ENCODE results near the gene KCNN3.

DNA sequence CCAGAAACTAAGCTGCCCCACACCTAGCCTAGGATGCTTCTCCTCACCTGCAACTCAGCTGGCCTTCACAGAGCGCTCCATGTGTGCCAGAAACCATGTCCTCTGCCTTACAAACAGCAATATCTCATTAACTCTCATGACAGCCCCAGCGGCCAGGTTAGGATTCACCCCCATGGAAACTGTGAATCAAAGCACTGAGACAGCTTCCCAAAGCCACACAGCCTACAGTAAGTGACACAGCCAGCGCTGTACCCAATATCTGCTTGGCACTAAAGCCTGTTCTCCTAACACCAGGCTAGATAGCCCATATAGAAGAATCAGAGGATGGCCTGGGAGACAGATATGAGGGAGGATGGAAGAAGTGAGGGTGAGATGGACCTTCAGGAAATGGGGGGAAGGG is 13.5 kb downstream of the KCNN3 start:
- TF ChIP-seq, protein P1, sequence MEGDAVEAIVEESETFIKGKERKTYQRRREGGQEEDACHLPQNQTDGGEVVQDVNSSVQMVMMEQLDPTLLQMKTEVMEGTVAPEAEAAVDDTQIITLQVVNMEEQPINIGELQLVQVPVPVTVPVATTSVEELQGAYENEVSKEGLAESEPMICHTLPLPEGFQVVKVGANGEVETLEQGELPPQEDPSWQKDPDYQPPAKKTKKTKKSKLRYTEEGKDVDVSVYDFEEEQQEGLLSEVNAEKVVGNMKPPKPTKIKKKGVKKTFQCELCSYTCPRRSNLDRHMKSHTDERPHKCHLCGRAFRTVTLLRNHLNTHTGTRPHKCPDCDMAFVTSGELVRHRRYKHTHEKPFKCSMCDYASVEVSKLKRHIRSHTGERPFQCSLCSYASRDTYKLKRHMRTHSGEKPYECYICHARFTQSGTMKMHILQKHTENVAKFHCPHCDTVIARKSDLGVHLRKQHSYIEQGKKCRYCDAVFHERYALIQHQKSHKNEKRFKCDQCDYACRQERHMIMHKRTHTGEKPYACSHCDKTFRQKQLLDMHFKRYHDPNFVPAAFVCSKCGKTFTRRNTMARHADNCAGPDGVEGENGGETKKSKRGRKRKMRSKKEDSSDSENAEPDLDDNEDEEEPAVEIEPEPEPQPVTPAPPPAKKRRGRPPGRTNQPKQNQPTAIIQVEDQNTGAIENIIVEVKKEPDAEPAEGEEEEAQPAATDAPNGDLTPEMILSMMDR (IDR thresholded peaks at IDR 0.05 in 8 of 11, conservative IDR thresholded peaks at IDR 0.05 in 3 of 11) = no peak
- no peak for TF ChIP-seq POLR2AphosphoS5 (IDR thresholded peaks at IDR 0.05)
